Measurements from ENCODE around the gene MAST4. TPM values are rescaled to one million over a fixed set of nuclear protein-coding genes. Genes with fewer than 3 reads are reported as not detected.
A peak's percentile ranks its signal among the peaks of the same experiment; 100 is the strongest.

MAST4 gene
- total RNA-seq, 1 donor from 2014 or later, result 52.6 TPM

DNA sequence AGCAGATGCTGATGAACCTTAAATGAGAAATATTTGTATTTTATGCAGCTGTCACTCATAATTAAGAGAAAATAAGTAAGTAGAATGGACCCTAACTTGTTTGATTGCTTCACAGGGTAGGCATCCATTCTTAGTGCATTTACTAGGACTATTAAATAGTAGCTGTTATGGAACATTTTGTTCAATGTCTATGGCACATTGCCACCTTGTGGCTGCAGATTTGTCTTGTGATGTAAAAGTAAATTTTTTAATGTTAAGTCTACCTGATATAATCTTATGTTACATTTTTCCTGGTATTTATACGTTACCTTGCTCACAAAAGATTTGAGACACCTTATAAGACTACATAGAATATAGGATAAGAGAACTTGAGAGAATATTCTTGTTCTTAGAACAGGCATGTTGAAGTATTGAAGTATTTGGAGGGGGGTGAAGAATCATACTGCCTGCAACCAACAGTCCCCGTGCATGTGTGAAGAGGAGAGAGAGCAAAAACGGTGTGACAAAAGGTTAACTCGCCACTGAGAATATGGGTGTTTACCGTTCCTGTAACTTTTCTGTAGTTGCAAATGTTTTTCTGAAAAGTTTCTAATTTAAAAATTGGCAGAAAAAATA lies 161.1 kb downstream of the MAST4 start:
- Histone ChIP-seq H3K27me3 (no peaks in the 10 kb centered on the region), H3K27ac (no peak overlapping the region), H3K4me3 (no peak overlapping the region), H3K9me3 (no peaks in the 10 kb centered on the region), H3K36me3 (no peaks in the 10 kb centered on the region), H3K4me1 (no peaks in the 10 kb centered on the region)
- intact Hi-C loops (cut with DNase I), result no loop called here
- TF ChIP-seq CTCF (IDR thresholded peaks at IDR 0.05), result peak; percentile 58
- DNase-seq, result no peak
- peak; percentile 84 for ATAC-seq

DNA sequence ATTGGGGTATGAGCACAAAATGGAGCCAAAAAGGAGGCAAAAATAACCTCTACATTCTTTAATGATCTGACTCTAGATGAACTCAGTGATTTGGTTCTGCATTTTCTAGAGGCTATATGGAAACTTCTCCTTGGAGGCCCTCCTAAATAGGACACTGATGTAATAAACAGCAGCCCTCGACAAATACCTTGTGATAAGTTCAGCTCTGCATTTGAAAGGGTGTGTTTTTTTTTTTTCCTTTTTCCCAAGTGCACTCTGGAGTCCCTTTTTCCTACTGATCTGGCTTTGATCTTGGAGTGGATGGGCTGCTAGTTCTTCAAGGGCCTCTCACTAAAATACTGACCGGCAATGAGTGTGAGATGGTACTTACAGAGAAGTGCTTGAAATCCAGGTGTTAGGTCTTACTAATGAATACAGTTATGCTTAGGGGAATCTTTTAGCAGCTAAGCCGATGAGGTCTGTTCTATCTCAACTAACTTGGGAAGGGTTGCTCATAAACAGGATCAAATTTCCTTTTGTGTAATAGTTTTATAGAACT lies 161.7 kb downstream of the MAST4 start:
- Histone ChIP-seq H3K4me1 (no peaks in the 10 kb centered on the region), H3K27me3 (no peaks in the 10 kb centered on the region), H3K27ac (no peak overlapping the region), H3K36me3 (no peaks in the 10 kb centered on the region), H3K4me3 (no peak overlapping the region), H3K9me3 (no peaks in the 10 kb centered on the region)
- intact Hi-C loops (cut with DNase I), result no loop called here
- TF ChIP-seq CTCF (IDR thresholded peaks at IDR 0.05), result no peak
- peak; percentile 67 for ATAC-seq
- DNase-seq, result no peak

DNA sequence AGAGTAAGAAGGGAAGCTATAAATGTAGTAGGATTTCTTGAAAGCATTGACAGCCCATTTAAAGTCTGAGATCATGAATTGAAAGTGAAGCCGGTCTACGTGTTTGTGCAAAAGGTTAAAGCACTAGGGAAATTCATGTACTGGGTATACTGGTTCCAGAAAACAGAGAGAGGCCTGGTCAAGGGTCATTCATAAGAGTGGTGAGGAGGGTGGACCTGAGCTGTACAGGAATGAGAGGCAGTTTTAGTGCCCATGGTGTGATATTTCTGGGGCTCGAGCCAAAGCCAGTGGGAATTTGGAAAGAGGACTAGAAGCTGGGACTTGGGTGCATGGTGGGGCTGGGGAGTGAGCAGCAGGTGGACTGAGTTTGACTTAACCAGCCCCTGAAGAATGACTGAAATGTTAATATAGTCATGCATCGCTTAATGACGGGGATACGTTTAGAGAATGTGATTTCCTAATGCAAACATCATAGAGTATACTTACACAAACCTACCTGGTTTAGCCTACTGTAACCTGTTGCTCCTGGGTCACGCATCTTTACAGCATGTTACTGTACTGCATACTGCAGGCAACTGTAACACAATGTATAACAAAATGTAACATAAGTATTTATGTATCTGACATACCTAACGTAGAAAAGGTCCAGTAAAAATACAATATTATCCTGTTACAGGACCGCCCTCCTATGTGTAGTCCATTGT lies 173.0 kb downstream of the MAST4 start:
- no peaks in the 10 kb centered on the region for H3K27me3 ChIP-seq
- DNase-seq (no peak), ATAC-seq (peak; percentile 79)
- no peaks in the 10 kb centered on the region for H3K36me3 ChIP-seq
- no peak for TF ChIP-seq CTCF (IDR thresholded peaks at IDR 0.05)
- H3K27ac ChIP-seq, result no peak overlapping the region
- H3K9me3 ChIP-seq, result no peaks in the 10 kb centered on the region
- no peaks in the 10 kb centered on the region for H3K4me1 ChIP-seq
- intact Hi-C loops (cut with DNase I), result loop anchor here (10.0 kb wide), 1 partner anchor 464 kb away; no protein-coding TSS in a partner anchor
- H3K4me3 ChIP-seq, result no peak overlapping the region

DNA sequence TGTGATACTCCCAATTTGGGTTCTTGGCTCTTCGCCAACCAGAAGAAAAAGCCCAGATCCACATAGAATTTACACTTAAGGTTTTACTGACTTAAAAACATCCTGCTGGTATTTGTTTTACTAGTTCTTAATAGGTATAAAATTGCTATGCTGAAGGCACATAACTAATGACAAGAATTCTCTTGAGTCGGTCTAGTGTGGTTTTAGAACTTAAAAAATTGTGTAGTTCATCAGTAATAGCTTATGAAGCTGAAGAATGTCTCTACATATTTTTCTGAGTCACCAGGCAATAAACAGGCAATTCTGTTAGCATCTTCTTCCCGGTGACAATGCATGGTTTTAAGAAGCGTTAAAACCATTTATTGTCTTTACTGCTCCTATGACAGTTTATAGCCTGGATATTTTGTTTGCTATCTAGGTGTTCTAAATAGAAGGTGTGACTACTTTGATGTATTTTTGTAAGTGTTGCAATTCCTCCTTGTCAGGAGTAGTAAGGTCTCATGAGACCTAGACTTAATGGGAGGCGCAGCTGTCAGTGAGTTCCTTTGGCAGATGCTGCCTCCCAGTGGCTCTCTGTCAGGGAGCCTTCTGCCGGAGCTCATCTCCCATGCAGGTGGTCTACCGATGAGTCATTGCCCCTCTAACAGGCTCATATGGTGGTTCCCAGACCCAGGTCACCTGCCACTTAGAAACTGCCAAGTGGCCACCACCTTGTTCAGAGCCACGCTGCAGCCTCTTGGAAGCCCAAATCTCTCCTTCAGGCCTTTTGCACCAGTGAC lies 173.8 kb downstream of the MAST4 start:
- no peak for DNase-seq
- Histone ChIP-seq H3K27ac (no peak overlapping the region), H3K36me3 (no peaks in the 10 kb centered on the region), H3K4me3 (no peak overlapping the region), H3K27me3 (no peaks in the 10 kb centered on the region), H3K9me3 (no peaks in the 10 kb centered on the region), H3K4me1 (no peaks in the 10 kb centered on the region)
- intact Hi-C loops (cut with DNase I), result loop anchor here (10.0 kb wide), 1 partner anchor 465 kb away; no protein-coding TSS in a partner anchor
- peak; percentile 50 for ATAC-seq
- TF ChIP-seq CTCF (IDR thresholded peaks at IDR 0.05), result no peak

GRCh38 chr5:66777868-66778267 lies 181.7 kb downstream of the MAST4 start:
- ATAC-seq, result no peak
- Histone ChIP-seq H3K27ac (no peak overlapping the region), H3K4me3 (no peak overlapping the region), H3K27me3 (no peaks in the 10 kb centered on the region), H3K9me3 (no peaks in the 10 kb centered on the region), H3K36me3 (no peaks in the 10 kb centered on the region), H3K4me1 (no peaks in the 10 kb centered on the region)
- intact Hi-C loops (cut with DNase I), result no loop called here
- DNase-seq, result no peak
- no peak for TF ChIP-seq CTCF (IDR thresholded peaks at IDR 0.05)
